ENCODE measurements around the gene RAPH1.

DNA sequence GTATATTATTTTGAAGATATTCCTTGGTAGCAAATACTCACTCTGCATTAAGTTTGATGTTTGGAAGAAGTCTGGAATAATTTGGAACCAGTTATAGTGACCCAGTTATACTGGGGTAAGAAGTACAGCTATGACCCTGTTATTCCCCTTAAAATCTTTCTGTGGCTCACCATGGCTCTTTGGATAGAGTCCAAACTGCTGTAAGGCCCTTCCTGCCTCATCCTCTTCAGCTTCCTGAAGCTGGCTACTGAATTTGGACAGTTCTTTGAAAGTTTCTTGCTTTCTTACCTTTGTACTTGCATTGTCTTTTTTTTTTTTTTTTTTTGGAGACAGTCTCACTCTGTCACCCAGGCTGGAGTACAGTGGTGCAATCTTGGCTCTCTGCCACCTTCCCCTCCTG is 121.3 kb downstream of the RAPH1 start:
- TF ChIP-seq, protein P1, sequence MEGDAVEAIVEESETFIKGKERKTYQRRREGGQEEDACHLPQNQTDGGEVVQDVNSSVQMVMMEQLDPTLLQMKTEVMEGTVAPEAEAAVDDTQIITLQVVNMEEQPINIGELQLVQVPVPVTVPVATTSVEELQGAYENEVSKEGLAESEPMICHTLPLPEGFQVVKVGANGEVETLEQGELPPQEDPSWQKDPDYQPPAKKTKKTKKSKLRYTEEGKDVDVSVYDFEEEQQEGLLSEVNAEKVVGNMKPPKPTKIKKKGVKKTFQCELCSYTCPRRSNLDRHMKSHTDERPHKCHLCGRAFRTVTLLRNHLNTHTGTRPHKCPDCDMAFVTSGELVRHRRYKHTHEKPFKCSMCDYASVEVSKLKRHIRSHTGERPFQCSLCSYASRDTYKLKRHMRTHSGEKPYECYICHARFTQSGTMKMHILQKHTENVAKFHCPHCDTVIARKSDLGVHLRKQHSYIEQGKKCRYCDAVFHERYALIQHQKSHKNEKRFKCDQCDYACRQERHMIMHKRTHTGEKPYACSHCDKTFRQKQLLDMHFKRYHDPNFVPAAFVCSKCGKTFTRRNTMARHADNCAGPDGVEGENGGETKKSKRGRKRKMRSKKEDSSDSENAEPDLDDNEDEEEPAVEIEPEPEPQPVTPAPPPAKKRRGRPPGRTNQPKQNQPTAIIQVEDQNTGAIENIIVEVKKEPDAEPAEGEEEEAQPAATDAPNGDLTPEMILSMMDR (conservative IDR thresholded peaks at IDR 0.05; ENCODE audit: low read depth, low read length) = no peak
- no peak for TF ChIP-seq EZH2 (IDR thresholded peaks at IDR 0.05; ENCODE audit: borderline replicate concordance, low read depth, low read length, poor library complexity, severe bottlenecking)
